Astrocyte (in vitro differentiated cells and primary cell): ENCODE results near the gene NR2C2. TPM values are rescaled to one million over a fixed set of nuclear protein-coding genes. Genes with fewer than 3 reads are reported as not detected.
A peak's percentile ranks its signal among the peaks of the same experiment; 100 is the strongest.

Source experiments
- DNase-seq: peaks from one replicate; pipeline ENCODE4 v3.0.0-alpha.2; 2010; ENCODE audit warnings: low read depth
- FAIRE-seq: peaks from 2 replicates; lab custom pipeline; 2011; peaks lifted over from hg19 to GRCh38; lab: Jason Lieb, UNC
- H2AFZ ChIP-seq: 2 replicates; pipeline ENCODE4 v1.6.0; 2012; ENCODE audit warnings: low read depth, low read length, inconsistent platforms
- H3K27ac ChIP-seq: 2 replicates; pipeline ENCODE4 v1.5.1; 2011; ENCODE audit warnings: low read depth, low read length, inconsistent platforms
- H3K27me3 ChIP-seq: 2 replicates; pipeline ENCODE4 v1.6.0; 2011; ENCODE audit warnings: low read length, inconsistent platforms; ENCODE audit not compliant: insufficient read depth
- H3K36me3 ChIP-seq: 2 replicates; pipeline ENCODE4 v1.5.1; 2011; ENCODE audit warnings: low read length, inconsistent platforms; ENCODE audit not compliant: insufficient read depth
- H3K4me1 ChIP-seq: 2 replicates; pipeline ENCODE4 v1.5.1; 2011; ENCODE audit warnings: low read length, inconsistent platforms; ENCODE audit not compliant: insufficient read depth
- H3K4me2 ChIP-seq: 2 replicates; pipeline ENCODE4 v1.6.0; 2012; ENCODE audit warnings: low read length, inconsistent platforms
- H3K4me3 ChIP-seq: 2 replicates; pipeline ENCODE4 v1.5.1; 2011; ENCODE audit warnings: low read depth, mild to moderate bottlenecking, low read length, inconsistent platforms; ENCODE audit not compliant: insufficient read depth
- H3K79me2 ChIP-seq: 2 replicates; pipeline ENCODE4 v1.6.0; 2012; ENCODE audit warnings: mild to moderate bottlenecking, low read length, inconsistent platforms; ENCODE audit not compliant: insufficient read depth
- H3K9ac ChIP-seq: 2 replicates; pipeline ENCODE4 v1.6.0; 2012; ENCODE audit warnings: mild to moderate bottlenecking, low read length, inconsistent platforms
- H3K9me3 ChIP-seq: 2 replicates; pipeline ENCODE4 v1.5.1; 2012; ENCODE audit warnings: low read depth, mild to moderate bottlenecking, low read length, inconsistent platforms; ENCODE audit not compliant: insufficient read depth
- H4K20me1 ChIP-seq: 2 replicates; pipeline ENCODE4 v1.6.0; 2012; ENCODE audit warnings: low read length, inconsistent platforms; ENCODE audit not compliant: insufficient read depth
- H3K27ac Mint-ChIP-seq: one replicate; pipeline ENCODE4 v1.8.0; 2021; ENCODE audit warnings: mild to moderate bottlenecking, mixed read lengths; ENCODE audit not compliant: unreplicated experiment
- H3K27me3 Mint-ChIP-seq: one replicate; pipeline ENCODE4 v1.8.0; 2021; ENCODE audit warnings: low read depth, mixed read lengths; ENCODE audit not compliant: unreplicated experiment
- H3K36me3 Mint-ChIP-seq: one replicate; pipeline ENCODE4 v1.8.0; 2021; ENCODE audit warnings: low read depth, mixed read lengths; ENCODE audit not compliant: unreplicated experiment
- H3K4me1 Mint-ChIP-seq: one replicate; pipeline ENCODE4 v1.8.0; 2021; ENCODE audit warnings: low read depth, mixed read lengths; ENCODE audit not compliant: unreplicated experiment
- H3K4me3 Mint-ChIP-seq: one replicate; pipeline ENCODE4 v1.8.0; 2021; ENCODE audit warnings: mild to moderate bottlenecking, moderate library complexity, mixed read lengths; ENCODE audit not compliant: unreplicated experiment
- H3K9me3 Mint-ChIP-seq: one replicate; pipeline ENCODE4 v1.8.0; 2021; ENCODE audit warnings: mild to moderate bottlenecking, mixed read lengths; ENCODE audit not compliant: unreplicated experiment
- EZH2 ChIP-seq: IDR thresholded peaks from 2 replicates; pipeline ENCODE4 v1.6.1; 2012; ENCODE audit warnings: mild to moderate bottlenecking, low read length, inconsistent platforms; ENCODE audit not compliant: insufficient read depth
- total RNA-seq: library from RNA; stranded (reverse); gene quantifications from 2 replicates; pipeline ENCODE4 v1.2.1, GENCODE V29; 2021
- TF ChIP-seq, protein P1 (sequence below): IDR thresholded peaks from 2 replicates; pipeline ENCODE4 v1.5.1; 2011; ENCODE audit warnings: low read depth, mild to moderate bottlenecking, inconsistent platforms, low read length, moderate library complexity; ENCODE audit not compliant: insufficient read depth

Gene NR2C2
- total RNA-seq, 1 donor from 2014 or later = 36.3 TPM

DNA sequence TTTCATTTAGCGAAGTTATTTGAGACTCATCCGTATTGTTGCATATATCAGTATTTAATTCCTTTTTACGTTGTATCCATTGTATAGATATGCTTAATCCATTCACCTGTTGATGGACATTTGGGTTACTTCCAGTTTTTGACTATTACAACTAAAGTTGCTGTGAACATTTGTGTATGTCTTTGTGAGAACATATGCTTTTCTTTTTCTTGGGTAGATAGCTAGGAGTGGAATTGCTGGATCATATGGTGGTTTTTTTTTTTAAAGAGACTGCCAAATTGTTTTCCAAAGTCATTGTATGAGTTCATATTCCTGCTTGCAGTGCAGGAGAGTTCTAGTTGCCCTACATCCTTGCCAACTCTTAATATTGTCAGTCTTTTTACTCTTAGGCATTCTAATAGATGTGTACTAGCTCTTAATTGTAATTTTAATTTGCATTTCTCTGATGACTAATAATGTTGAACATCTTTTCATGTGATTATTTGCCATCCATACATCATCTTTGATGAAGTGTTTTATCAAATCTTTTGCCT is 37.3 kb downstream of the NR2C2 start:
- H3K4me3 ChIP-seq = no peak overlapping the region
- H4K20me1 ChIP-seq = peaks cover 36% of the 10 kb centered on the region
- H3K27me3 ChIP-seq = no peaks in the 10 kb centered on the region
- H3K27ac ChIP-seq = no peak overlapping the region
- Mint-ChIP-seq H3K4me3 (no peak overlapping the region), H3K27ac (no peak overlapping the region), H3K4me1 (peaks cover under 1% of the 10 kb centered on the region), H3K27me3 (no peaks in the 10 kb centered on the region), H3K9me3 (no peaks in the 10 kb centered on the region), H3K36me3 (no peaks in the 10 kb centered on the region)
- no peak for DNase-seq
- no peak overlapping the region for H2AFZ ChIP-seq
- peaks cover 64% of the 10 kb centered on the region for H3K79me2 ChIP-seq
- TF ChIP-seq, protein P1, sequence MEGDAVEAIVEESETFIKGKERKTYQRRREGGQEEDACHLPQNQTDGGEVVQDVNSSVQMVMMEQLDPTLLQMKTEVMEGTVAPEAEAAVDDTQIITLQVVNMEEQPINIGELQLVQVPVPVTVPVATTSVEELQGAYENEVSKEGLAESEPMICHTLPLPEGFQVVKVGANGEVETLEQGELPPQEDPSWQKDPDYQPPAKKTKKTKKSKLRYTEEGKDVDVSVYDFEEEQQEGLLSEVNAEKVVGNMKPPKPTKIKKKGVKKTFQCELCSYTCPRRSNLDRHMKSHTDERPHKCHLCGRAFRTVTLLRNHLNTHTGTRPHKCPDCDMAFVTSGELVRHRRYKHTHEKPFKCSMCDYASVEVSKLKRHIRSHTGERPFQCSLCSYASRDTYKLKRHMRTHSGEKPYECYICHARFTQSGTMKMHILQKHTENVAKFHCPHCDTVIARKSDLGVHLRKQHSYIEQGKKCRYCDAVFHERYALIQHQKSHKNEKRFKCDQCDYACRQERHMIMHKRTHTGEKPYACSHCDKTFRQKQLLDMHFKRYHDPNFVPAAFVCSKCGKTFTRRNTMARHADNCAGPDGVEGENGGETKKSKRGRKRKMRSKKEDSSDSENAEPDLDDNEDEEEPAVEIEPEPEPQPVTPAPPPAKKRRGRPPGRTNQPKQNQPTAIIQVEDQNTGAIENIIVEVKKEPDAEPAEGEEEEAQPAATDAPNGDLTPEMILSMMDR = no peak
- TF ChIP-seq EZH2 = no peak
- no peaks in the 10 kb centered on the region for H3K4me1 ChIP-seq
- no peak for FAIRE-seq
- H3K9me3 ChIP-seq = no peaks in the 10 kb centered on the region
- no peak overlapping the region for H3K4me2 ChIP-seq
- H3K9ac ChIP-seq = no peak overlapping the region
- no peaks in the 10 kb centered on the region for H3K36me3 ChIP-seq

DNA sequence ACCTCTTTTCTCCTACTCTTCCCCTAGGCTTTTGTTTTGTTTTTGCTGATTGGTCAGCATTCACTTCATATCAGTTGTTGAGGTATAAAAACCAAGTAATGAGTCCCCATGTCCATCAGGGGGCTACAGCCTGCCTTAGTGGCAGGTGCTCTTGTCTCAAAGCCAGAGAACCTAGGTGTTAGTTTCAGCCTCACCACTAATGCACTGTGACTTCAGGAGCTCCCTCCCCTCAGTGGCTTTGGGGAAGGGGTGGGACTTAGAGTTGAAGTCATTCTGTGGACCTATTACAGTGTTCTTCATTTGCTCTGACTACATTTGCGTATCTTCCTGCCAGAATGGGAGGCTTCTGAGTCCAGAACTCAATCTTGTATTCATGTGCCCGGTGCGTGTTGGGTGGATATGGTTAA is 41.6 kb downstream of the NR2C2 start:
- no peak for TF ChIP-seq EZH2
- TF ChIP-seq, protein P1 = no peak
- Histone ChIP-seq H3K9ac (no peak overlapping the region), H2AFZ (no peak overlapping the region), H3K36me3 (no peaks in the 10 kb centered on the region), H3K9me3 (no peaks in the 10 kb centered on the region), H3K4me2 (no peak overlapping the region), H3K27me3 (no peaks in the 10 kb centered on the region), H3K27ac (no peak overlapping the region), H3K4me1 (peaks cover 7% of the 10 kb centered on the region), H3K4me3 (no peak overlapping the region), H3K79me2 (peaks cover 74% of the 10 kb centered on the region), H4K20me1 (peaks cover 58% of the 10 kb centered on the region)
- DNase-seq (no peak), FAIRE-seq (no peak)
- Mint-ChIP-seq H3K27me3 (no peaks in the 10 kb centered on the region), H3K36me3 (no peaks in the 10 kb centered on the region), H3K4me1 (peaks cover 26% of the 10 kb centered on the region), H3K9me3 (no peaks in the 10 kb centered on the region), H3K4me3 (no peak overlapping the region), H3K27ac (peak overlapping the region; percentile 9)

DNA sequence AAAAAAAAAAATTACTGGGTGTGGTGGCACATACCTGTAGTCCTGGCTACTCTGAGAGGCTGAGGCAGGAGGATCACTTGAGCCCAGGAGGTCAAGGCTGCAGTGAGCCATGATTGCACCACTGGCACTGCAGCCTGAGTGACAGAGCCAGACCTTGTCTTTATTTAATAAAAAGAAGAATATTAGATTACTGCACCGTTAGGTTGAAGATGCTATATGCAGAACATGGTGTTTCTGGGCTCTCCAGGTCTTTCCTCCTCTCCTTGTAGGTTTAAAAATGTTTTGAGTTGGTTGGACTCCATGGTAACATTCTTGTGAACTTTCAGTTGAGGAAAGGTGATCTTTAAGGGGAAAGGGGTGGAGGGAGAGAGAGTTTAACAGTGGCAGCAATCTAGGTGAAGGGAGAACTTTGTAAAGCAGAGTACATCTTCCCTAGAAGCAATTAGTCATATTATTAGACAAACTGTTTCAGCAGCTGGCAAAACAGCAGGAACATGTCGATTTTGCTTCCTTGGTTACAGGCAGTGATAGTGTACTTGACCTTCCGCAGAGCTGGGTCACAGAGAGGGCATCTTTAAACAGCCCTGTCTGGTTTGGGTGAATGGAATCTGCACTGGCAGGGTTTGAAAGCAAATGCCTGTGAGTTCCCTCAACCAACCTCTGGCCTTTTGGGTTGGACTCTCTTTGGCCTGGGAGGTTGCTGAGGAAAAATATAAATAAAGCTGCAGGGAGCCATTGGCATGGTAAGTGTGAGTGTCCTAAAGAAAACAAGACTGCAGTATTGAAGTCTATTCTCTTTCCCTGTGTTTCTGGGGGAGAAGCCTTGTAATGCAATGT is 42.8 kb downstream of the NR2C2 start:
- Histone ChIP-seq H3K4me2 (no peak overlapping the region), H4K20me1 (peaks cover 52% of the 10 kb centered on the region), H3K27me3 (no peaks in the 10 kb centered on the region), H3K9ac (no peak overlapping the region), H3K27ac (no peak overlapping the region), H3K4me3 (no peak overlapping the region), H3K9me3 (no peaks in the 10 kb centered on the region), H3K4me1 (peaks cover 7% of the 10 kb centered on the region), H3K36me3 (no peaks in the 10 kb centered on the region), H2AFZ (no peak overlapping the region), H3K79me2 (peaks cover 69% of the 10 kb centered on the region)
- DNase-seq (peak; percentile 6), FAIRE-seq (no peak)
- Mint-ChIP-seq H3K27ac (peak overlapping the region; percentile 50), H3K4me3 (no peak overlapping the region), H3K36me3 (no peaks in the 10 kb centered on the region), H3K4me1 (peaks cover 26% of the 10 kb centered on the region), H3K9me3 (no peaks in the 10 kb centered on the region), H3K27me3 (no peaks in the 10 kb centered on the region)
- TF ChIP-seq, protein P1 = no peak
- TF ChIP-seq EZH2 = no peak
